HepG2 (cell line): Measurements from ENCODE around the gene TOMM40L. TPM values are rescaled to one million over a fixed set of nuclear protein-coding genes. Genes with fewer than 3 reads are reported as not detected.

ENCODE experiments used
- ATAC-seq: fragments of 200-7000 bp; cut with Tn5 transposase; 3 replicates; pipeline ENCODE4 v1.9.1; 2020; ENCODE audit warnings: mild to moderate bottlenecking, moderate library complexity
- BruUV-seq: library from RNA; stranded (reverse); fragments of 400-500 nt; replicated peaks from 2 replicates; lab custom pipeline; 2021; lab: Mats Ljungman, UMichigan
- CTCF ChIA-PET: fragments of 300-600 bp; formaldehyde crosslinking; extraction: SDS; loops from one replicate; lab custom pipeline; 2021; ENCODE audit warnings: low total read pairs, inconsistent platforms, low intra/inter-chr PET ratio; lab: Yijun Ruan, JAX
- POLR2A ChIA-PET: fragments of 350-600 bp; sonication (Branson Sonifier 250); formaldehyde crosslinking; loops from one replicate; lab custom pipeline; 2020; ENCODE audit warnings: antibody characterized with exemption, inconsistent platforms; lab: Yijun Ruan, JAX
- DNase-seq: peaks from one replicate; pipeline ENCODE4 v3.0.0-alpha.2; 2015; ENCODE audit warnings: low spot score
- FAIRE-seq: peaks from 3 replicates; lab custom pipeline; 2011; peaks lifted over from hg19 to GRCh38; lab: Jason Lieb, UNC
- H2AFZ ChIP-seq: one replicate; pipeline ENCODE4 v1.6.1; 2011; ENCODE audit warnings: low read length, inconsistent platforms
- H3K27ac ChIP-seq: fragments of 300-600 bp; 3 replicates; pipeline ENCODE4 v1.8.0; 2011; ENCODE audit warnings: mixed run types, mild to moderate bottlenecking, mixed read lengths, low read length, inconsistent platforms; ENCODE audit not compliant: insufficient read depth; ENCODE audit errors: extremely low read length
- H3K27me3 ChIP-seq, 2 experiments: fragments of 200-600 bp in 1 of 2; 2 replicates in 1 of 2; 3 replicates in 1 of 2; pipeline versions ENCODE4 v1.6.0 to v1.8.0; 2011; ENCODE audit warnings: low read length in 2 of 2, mild to moderate bottlenecking in 2 of 2, moderate library complexity in 2 of 2, inconsistent platforms in 1 of 2; ENCODE audit not compliant: insufficient read depth in 2 of 2, control insufficient read depth in 1 of 2
- H3K36me3 ChIP-seq, 2 experiments: fragments of 200-600 bp in 1 of 2; replicated peaks in 1 of 2; 2 replicates in 1 of 2; 3 replicates in 1 of 2; pipeline versions ENCODE4 v1.5.1 to v1.8.0; 2011; ENCODE audit warnings: low read length in 2 of 2, inconsistent platforms in 1 of 2; ENCODE audit not compliant: insufficient read depth in 2 of 2, control insufficient read depth in 1 of 2
- H3K4me1 ChIP-seq: 2 replicates; pipeline ENCODE4 v1.5.1; 2012; ENCODE audit warnings: low read length, inconsistent platforms; ENCODE audit not compliant: insufficient read depth
- H3K4me2 ChIP-seq: 2 replicates; pipeline ENCODE4 v1.6.0; 2011; ENCODE audit warnings: low read depth, low read length, inconsistent platforms
- H3K4me3 ChIP-seq, 3 experiments: fragments of 200-600 bp in 1 of 3; sonication (generic), shearing (Covaris generic) in 1 of 3; replicated peaks in 1 of 3; 2 replicates each; pipeline ENCODE4 v1.5.1; 2011 to 2016; ENCODE audit warnings: low read length in 3 of 3, inconsistent platforms in 2 of 3, low read depth in 2 of 3, mild to moderate bottlenecking in 2 of 3, control low read depth in 1 of 3, mixed read lengths in 1 of 3; ENCODE audit not compliant: insufficient read depth in 1 of 3
- H3K79me2 ChIP-seq: one replicate; pipeline ENCODE4 v1.6.1; 2011; ENCODE audit warnings: low read length, inconsistent platforms; ENCODE audit not compliant: insufficient read depth
- H3K9ac ChIP-seq: 2 replicates; pipeline ENCODE4 v1.6.0; 2011; ENCODE audit warnings: mild to moderate bottlenecking, low read depth, low read length, inconsistent platforms; ENCODE audit not compliant: insufficient read depth
- H3K9me3 ChIP-seq: 2 replicates; pipeline ENCODE4 v1.5.1; 2012; ENCODE audit warnings: mild to moderate bottlenecking, low read length
- H4K20me1 ChIP-seq: 2 replicates; pipeline ENCODE4 v1.6.0; 2011; ENCODE audit warnings: inconsistent platforms, mild to moderate bottlenecking, low read length, moderate library complexity; ENCODE audit not compliant: insufficient read depth
- ARNT2 ChIP-seq: sonication (generic); formaldehyde crosslinking; IDR thresholded peaks from 2 replicates; pipeline ENCODE4 v1.8.0; 2022; ENCODE audit warnings: mild to moderate bottlenecking, low read depth, missing genetic modification reagents, moderate library complexity
- ASH2L ChIP-seq: fragments of 300-600, 200-600 bp; sonication (generic); IDR thresholded peaks from 2 replicates; pipeline ENCODE4 v1.7.0; 2017; ENCODE audit warnings: low read depth, mild to moderate bottlenecking, moderate library complexity, mixed read lengths, low read length; ENCODE audit not compliant: insufficient read length
- ELF4 ChIP-seq: sonication (generic); formaldehyde crosslinking; IDR thresholded peaks from 2 replicates; pipeline ENCODE4 v1.5.0; 2020; ENCODE audit warnings: missing genetic modification reagents, mild to moderate bottlenecking, moderate library complexity, borderline replicate concordance
- MTA3 ChIP-seq: sonication (generic); formaldehyde crosslinking; IDR thresholded peaks from 2 replicates; pipeline ENCODE4 v1.4.0; 2020; ENCODE audit warnings: missing genetic modification reagents
- NFRKB ChIP-seq: fragments of 450-650 bp; IDR thresholded peaks from 2 replicates; pipeline ENCODE4 v1.6.1; 2017
- RAD21 ChIP-seq: fragments of 450-650 bp; formaldehyde crosslinking; IDR thresholded peaks from 2 replicates; pipeline ENCODE4 v1.5.0; 2020; ENCODE audit warnings: mild to moderate bottlenecking
- SALL1 ChIP-seq: sonication (generic); formaldehyde crosslinking; IDR thresholded peaks from 2 replicates; pipeline ENCODE4 v1.8.0; 2022; ENCODE audit warnings: mild to moderate bottlenecking, missing genetic modification reagents
- SIX1 ChIP-seq: sonication (generic); formaldehyde crosslinking; IDR thresholded peaks from 2 replicates; pipeline ENCODE4 v1.4.0; 2020; ENCODE audit warnings: missing genetic modification reagents, borderline replicate concordance
- SOX6 ChIP-seq, 2 experiments: fragments of 450-650 bp in 1 of 2; sonication (generic) in 1 of 2; formaldehyde crosslinking in 1 of 2; IDR thresholded peaks; 2 replicates each; pipeline versions ENCODE4 v1.4.0 to v1.6.1; 2017 to 2020; ENCODE audit warnings: antibody characterized with exemption in 1 of 2, mild to moderate bottlenecking in 1 of 2, missing genetic modification reagents in 1 of 2
- ZBTB7A ChIP-seq: sonication (generic); formaldehyde crosslinking; IDR thresholded peaks from 2 replicates; pipeline ENCODE4 v1.8.0; 2022; ENCODE audit warnings: mild to moderate bottlenecking, missing genetic modification reagents
- ZMYM4 ChIP-seq: sonication (generic); formaldehyde crosslinking; IDR thresholded peaks from 2 replicates; pipeline ENCODE4 v1.8.1; 2023; ENCODE audit warnings: mild to moderate bottlenecking, missing genetic modification reagents
- ZNF101 ChIP-seq: sonication (generic); formaldehyde crosslinking; IDR thresholded peaks from 2 replicates; pipeline ENCODE4 v1.4.0; 2020; ENCODE audit warnings: mild to moderate bottlenecking, low read depth, missing genetic modification reagents, borderline replicate concordance
- ZNF761 ChIP-seq: sonication (generic); formaldehyde crosslinking; conservative IDR thresholded peaks from 2 replicates; pipeline ENCODE4 v1.4.0; 2020; ENCODE audit warnings: mild to moderate bottlenecking, missing genetic modification reagents
- ZNF773 ChIP-seq: sonication (generic); formaldehyde crosslinking; IDR thresholded peaks from 2 replicates; pipeline ENCODE4 v1.4.0; 2020; ENCODE audit warnings: missing genetic modification reagents, borderline replicate concordance
- ZNF777 ChIP-seq: sonication (generic); formaldehyde crosslinking; IDR thresholded peaks from 2 replicates; pipeline ENCODE4 v1.4.0; 2020; ENCODE audit warnings: missing genetic modification reagents
- ZSCAN21 ChIP-seq: sonication (generic); formaldehyde crosslinking; IDR thresholded peaks from 2 replicates; pipeline ENCODE4 v1.8.0; 2022; ENCODE audit warnings: mild to moderate bottlenecking, missing genetic modification reagents, moderate library complexity, borderline replicate concordance
- ZSCAN25 ChIP-seq: sonication (generic); formaldehyde crosslinking; IDR thresholded peaks from 2 replicates; pipeline ENCODE4 v1.8.0; 2022; ENCODE audit warnings: mild to moderate bottlenecking, missing genetic modification reagents
- WGBS: methylation state at CpG from one replicate; pipeline ENCODE4 v1.1.6; 2017; ENCODE audit warnings: low lambda C conversion rate; 5-methylcytosine and 5-hydroxymethylcytosine counted together
- in situ Hi-C: cut with HindIII; loops from 2 replicates; pipeline ENCODE4 v1.10.0; 2017; ENCODE audit warnings: low pct_unique_long_range_greater_than_20kb; ENCODE audit not compliant: extremely low pct_ligation_motif_present
- intact Hi-C: fragments of 100-400 bp; cut with micrococcal nuclease; formaldehyde crosslinking; loops from one replicate; pipeline ENCODE4 v1.10.0; 2022; ENCODE audit not compliant: unreplicated experiment
- polyA plus RNA-seq, 8 experiments: library from polyadenylated mRNA; depleted of rRNA in 3 of 8; stranded (reverse) in 7 of 8; unstranded in 1 of 8; fragments of >200 nt; fragmentation: Illumina TruSeq in 4 of 8; extraction: Trizol in 4 of 8; gene quantifications; 2 replicates each; pipeline versions ENCODE4 v1.2.1 to v1.2.3, GENCODE V29; 2011 to 2016; ENCODE audit warnings: low read depth in 4 of 8, missing spikeins in 1 of 8, mixed read lengths in 1 of 8; ENCODE audit not compliant: insufficient read depth in 1 of 8
- total RNA-seq, 5 experiments: library from RNA; depleted of rRNA; stranded (reverse); fragments of >200 nt; fragmentation: Illumina TruSeq; extraction: Trizol; gene quantifications; 2 replicates each; pipeline ENCODE4 v1.2.3, GENCODE V29; 2016; ENCODE audit warnings: low read depth in 1 of 5
- TF ChIP-seq, protein P1 (sequence below): IDR thresholded peaks from 2 replicates; pipeline ENCODE4 v1.6.1; 2016
- TF ChIP-seq, protein P2 (sequence below): IDR thresholded peaks from 2 replicates; pipeline ENCODE4 v1.6.1; 2012; ENCODE audit warnings: inconsistent platforms

TOMM40L gene
- total and polyA plus RNA-seq, 2 of the 13 experiments (the other 11 are each of a cell fraction or from before 2014, with no cell fraction given): 14.1 to 26.2 TPM

DNA sequence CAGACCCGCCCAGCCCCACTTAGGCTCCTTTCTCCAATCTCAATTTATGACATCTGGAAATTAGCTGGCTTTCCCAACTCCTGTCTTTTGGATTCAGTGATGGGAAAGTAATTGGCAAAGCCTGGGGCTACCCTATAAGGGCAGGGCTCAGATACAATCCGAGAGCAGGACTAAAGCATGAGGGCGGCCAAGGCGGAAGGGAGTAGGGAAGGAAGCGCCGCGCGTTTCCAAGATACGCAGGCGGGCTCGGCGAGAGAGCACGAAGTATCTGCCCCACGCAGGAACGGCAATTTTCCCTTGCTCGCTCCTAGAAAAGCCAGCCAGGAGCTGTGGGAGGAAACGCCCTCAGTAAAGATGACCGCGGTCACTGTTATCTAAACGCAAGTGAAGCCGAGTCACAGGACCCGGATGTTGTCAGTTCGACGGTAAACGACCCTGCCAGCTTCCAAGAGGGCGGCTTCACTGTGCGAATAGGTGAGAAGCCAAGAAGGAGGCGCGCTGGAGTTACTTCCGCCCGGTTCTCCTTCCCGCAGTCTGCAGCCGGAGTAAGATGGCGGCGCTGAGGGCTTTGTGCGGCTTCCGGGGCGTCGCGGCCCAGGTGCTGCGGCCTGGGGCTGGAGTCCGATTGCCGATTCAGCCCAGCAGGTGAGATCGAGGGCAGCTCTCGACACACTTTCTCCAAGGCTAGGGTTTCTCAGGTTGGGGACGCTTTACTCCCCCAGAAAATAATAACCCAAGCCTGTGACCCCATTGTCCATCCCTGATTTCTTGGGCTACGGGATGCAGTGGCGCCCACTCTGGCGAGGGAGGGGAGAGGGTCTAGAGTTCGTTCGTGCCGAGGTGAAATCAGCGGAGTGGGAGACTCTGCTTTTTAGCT lies 23.8 kb upstream of the TOMM40L start, which contains the start of gene NDUFS2:
Gene NDUFS2, plus strand, starts transcription at position 532 of the 877 bp plus-strand sequence. Its CDS starts 19 bp downstream, at position 551.
- Histone ChIP-seq H3K27me3 (no peaks in the 10 kb centered on the region; a peak in 1 of 5 replicates), H3K9me3 (no peaks in the 10 kb centered on the region), H2AFZ (peak within 1 kb of the TSS; percentile 37), H3K27ac (peak within 1 kb of the TSS; percentile 70), H3K79me2 (peaks cover 22% of the 10 kb centered on the region), H3K4me1 (peaks cover 78% of the 10 kb centered on the region), H3K4me3 (peak within 1 kb of the TSS; percentile 73 to 85 (median 80)), H3K9ac (peak within 1 kb of the TSS; percentile 90), H3K4me2 (peak within 1 kb of the TSS; percentile 98), H4K20me1 (no peaks in the 10 kb centered on the region), H3K36me3 (peaks cover 7 to 35% of the 10 kb centered on the region in 2 experiments; a peak in 4 of 5 replicates)
- FAIRE-seq (peak; percentile 93), DNase-seq (peak; percentile 97), ATAC-seq (peak; percentile 86)
- intact Hi-C loops: loop anchor here (2.0 kb wide), 1 partner anchor 23 kb away; no protein-coding TSS in a partner anchor
- ChIA-PET CTCF (no interaction called here), POLR2A (interaction anchor here (0.8 to 13.8 kb wide), 19 partner anchors 9 to 198 kb away, joined by 3 to 357 read pairs (median 6); partner anchors contain the start of genes APOA2, B4GALT3, CFAP126 and DEDD)
- BruUV-seq: no TSS peak
- in situ Hi-C loops: no loop called here
- 32% methylated on average over 35 of the region's 53 CpGs for WGBS
- TF ChIP-seq ASH2L (peak; percentile 89), ZNF101 (CRISPR knock-in tag) (no peak), SIX1 (CRISPR knock-in tag) (no peak), ZNF761 (peak; percentile 63; the same call in 1 of the 2 replicates), ELF4 (peak; percentile 90), SOX6 (IDR thresholded peaks at IDR 0.05) (no peak), SOX6 (CRISPR knock-in tag; IDR thresholded peaks at IDR 0.05) (peak; percentile 72), ZSCAN21 (CRISPR knock-in tag) (peak; percentile 49; the same call in 1 of the 2 replicates), SALL1 (CRISPR knock-in tag) (peak; percentile 82), ZNF773 (CRISPR knock-in tag) (no peak), ZSCAN25 (no peak), MTA3 (no peak), ZMYM4 (peak; percentile 53; the same call in 1 of the 2 replicates), RAD21 (CRISPR knock-in tag) (0 out of 2 replicates have a peak, but pooled peaks have one; percentile 30), ZBTB7A (CRISPR knock-in tag) (0 out of 2 replicates have a peak, but pooled peaks have one; percentile 33), NFRKB (peak; percentile 72), ARNT2 (CRISPR knock-in tag) (peak; percentile 56; the same call in 1 of the 2 replicates), ZNF777 (CRISPR knock-in tag) (peak; percentile 88)
- TF ChIP-seq, protein P1, sequence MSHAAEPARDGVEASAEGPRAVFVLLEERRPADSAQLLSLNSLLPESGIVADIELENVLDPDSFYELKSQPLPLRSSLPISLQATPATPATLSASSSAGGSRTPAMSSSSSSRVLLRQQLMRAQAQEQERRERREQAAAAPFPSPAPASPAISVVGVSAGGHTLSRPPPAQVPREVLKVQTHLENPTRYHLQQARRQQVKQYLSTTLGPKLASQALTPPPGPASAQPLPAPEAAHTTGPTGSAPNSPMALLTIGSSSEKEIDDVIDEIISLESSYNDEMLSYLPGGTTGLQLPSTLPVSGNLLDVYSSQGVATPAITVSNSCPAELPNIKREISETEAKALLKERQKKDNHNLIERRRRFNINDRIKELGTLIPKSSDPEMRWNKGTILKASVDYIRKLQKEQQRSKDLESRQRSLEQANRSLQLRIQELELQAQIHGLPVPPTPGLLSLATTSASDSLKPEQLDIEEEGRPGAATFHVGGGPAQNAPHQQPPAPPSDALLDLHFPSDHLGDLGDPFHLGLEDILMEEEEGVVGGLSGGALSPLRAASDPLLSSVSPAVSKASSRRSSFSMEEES (CRISPR knock-in tag): peak; percentile 65; the same call in 1 of the 2 replicates
- TF ChIP-seq, protein P2, sequence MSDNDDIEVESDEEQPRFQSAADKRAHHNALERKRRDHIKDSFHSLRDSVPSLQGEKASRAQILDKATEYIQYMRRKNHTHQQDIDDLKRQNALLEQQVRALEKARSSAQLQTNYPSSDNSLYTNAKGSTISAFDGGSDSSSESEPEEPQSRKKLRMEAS: peak; percentile 65; the same call in 1 of the 2 replicates
